HG02981 (cell line): Measurements from ENCODE around the gene CDK2.

Experiments
- ATAC-seq: cut with Tn5 transposase; IDR thresholded peaks from one replicate; pipeline ENCODE4 v1.9.1; 2021; ENCODE audit warnings: mild to moderate bottlenecking, moderate library complexity; ENCODE audit not compliant: unreplicated experiment

The CDK2 gene

GRCh38 chr12:55937981-55938380, 28.6 kb upstream of the CDK2 start:
- no peak for ATAC-seq

GRCh38 chr12:55938826-55939501, 27.7 kb upstream of the CDK2 start:
- no peak for ATAC-seq

GRCh38 chr12:55940065-55940732, 26.4 kb upstream of the CDK2 start:
- peak; percentile 94 for ATAC-seq

GRCh38 chr12:55942055-55942454, 24.6 kb upstream of the CDK2 start:
- ATAC-seq, result no peak

GRCh38 chr12:55942577-55943136, 24.0 kb upstream of the CDK2 start:
- ATAC-seq, result no peak

GRCh38 chr12:55946553-55946952, 20.1 kb upstream of the CDK2 start:
- no peak for ATAC-seq

GRCh38 chr12:55955344-55955743, 11.3 kb upstream of the CDK2 start:
- ATAC-seq, result no peak

- ATAC-seq, result no peak
Measured at GRCh38 chr12:55955800-55956508, 10.7 kb upstream of the CDK2 start.

GRCh38 chr12:55957106-55957859, 9.3 kb upstream of the CDK2 start:
- no peak for ATAC-seq

GRCh38 chr12:55963760-55964159, 2.9 kb upstream of the CDK2 start:
- ATAC-seq, result no peak

- no peak for ATAC-seq
Measured at GRCh38 chr12:55965240-55965639, 1.4 kb upstream of the CDK2 start.

GRCh38 chr12:55965941-55966407, 656 bp upstream of the CDK2 start, which contains the start of gene PMEL:
Gene PMEL (minus strand): TSS chr12:55966042. CDS start chr12:55966011, 31 bp downstream.
- ATAC-seq, result no peak

GRCh38 chr12:55969356-55969755, 2.7 kb downstream of the CDK2 start:
- ATAC-seq, result no peak

- no peak for ATAC-seq
Measured at GRCh38 chr12:55970775-55971174, 4.1 kb downstream of the CDK2 start.

GRCh38 chr12:55972042-55972441, 5.4 kb downstream of the CDK2 start:
- ATAC-seq, result no peak

- ATAC-seq, result no peak
Measured at GRCh38 chr12:55972456-55972855, 5.8 kb downstream of the CDK2 start.

GRCh38 chr12:55972911-55973598, 6.4 kb downstream of the CDK2 start:
- no peak for ATAC-seq

- ATAC-seq, result peak; percentile 93
Measured at GRCh38 chr12:55973599-55974307, 7.1 kb downstream of the CDK2 start, which contains the start of gene RAB5B. Gene RAB5B (plus strand): TSS chr12:55974078. CDS start chr12:55986961, 12,883 bp downstream.

GRCh38 chr12:55974308-55974730, 7.7 kb downstream of the CDK2 start:
- peak; percentile 14 for ATAC-seq
